ENCODE measurements around the gene ECHS1.

Gene ECHS1

DNA sequence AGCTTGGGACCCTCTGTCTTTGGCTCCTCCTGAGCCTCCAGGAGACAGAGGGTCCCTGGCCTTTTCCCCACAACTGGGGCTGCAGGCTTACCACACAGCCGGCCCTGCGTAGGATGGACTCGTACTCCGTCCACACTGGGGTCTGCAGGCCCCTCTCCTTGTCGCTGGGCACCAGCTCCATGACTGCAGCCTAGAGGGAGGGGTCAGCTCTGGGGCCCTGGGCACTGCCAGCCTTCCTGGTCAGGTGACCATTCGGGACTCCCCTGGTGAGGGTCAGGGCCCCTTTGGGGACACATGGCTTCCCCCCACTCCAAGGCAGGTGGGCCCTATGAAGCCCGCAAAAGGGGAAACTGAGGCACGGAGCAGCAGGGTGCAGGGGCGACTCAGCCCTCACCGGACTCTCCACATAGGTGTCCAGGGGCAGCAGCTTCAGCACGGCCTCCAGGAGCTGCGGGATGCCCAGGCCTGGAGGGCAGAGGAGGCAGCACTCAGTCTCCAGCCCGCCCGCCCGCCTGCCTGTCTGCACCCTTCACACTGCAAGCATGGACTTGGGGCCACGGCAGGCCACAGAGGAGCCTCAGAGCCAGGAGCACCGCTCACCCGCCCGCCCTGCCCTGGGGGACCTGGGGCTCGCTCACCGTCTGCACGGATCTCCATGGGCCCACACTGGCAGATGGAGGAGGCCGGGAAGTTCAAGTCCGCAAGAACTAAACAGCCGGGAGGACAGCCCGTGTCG lies 16.4 kb downstream of the ECHS1 start:
- DNase-seq, result no peak

DNA sequence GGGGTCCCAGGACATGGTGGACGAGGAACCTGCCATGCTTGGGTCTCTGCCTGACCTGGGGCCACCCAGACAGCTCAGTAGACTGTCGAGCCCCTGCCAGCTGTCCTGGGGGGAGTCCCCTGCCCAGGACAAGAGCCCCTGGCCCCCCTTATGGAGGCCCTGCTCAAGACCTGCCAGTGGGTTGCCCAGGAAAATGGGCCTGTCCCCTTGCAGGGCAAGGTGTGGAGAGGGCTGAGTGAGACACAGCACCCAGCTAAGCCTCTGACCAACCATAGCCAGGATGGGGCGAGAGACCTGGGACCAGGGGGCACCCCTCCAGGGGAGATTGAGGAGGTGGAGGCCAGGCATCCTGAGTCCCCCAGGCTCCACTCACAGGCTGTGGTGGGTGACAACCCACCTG lies 17.2 kb downstream of the ECHS1 start:
- no peak for DNase-seq

- DNase-seq, result no peak
These were observed 17.9 kb downstream of the ECHS1 start for GRCh38 chr10:133355266-133355665.

DNA sequence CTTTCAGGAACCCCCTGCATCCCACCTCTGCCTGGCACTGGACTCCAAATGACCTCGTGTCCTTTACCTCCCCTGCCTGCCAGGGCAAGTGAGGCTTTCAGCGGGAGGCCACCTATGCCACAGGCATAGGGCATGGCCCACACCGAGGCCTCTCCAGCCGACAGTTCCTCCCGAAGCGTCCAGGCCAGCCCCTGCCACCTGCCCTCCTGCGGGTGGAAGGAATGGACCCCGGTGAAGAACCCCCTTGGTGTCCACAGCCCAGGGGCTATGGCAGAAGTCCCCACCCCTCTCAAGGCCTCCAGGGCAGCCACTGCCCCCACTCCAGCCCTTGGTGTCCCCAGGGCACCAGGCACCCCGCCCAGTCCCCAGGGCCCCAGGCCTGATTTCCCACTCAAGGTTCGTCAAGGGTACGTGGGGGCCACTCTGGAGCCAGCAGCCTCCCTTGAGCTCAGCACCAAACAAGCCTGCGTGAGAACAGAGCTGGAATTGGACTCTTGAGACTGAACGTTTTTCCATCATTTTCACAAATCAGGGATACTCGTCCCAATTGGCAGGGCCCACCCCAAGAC lies 18.4 kb downstream of the ECHS1 start:
- DNase-seq, result no peak

GRCh38 chr10:133353988-133354605 lies 19.1 kb downstream of the ECHS1 start:
- no peak for DNase-seq

DNA sequence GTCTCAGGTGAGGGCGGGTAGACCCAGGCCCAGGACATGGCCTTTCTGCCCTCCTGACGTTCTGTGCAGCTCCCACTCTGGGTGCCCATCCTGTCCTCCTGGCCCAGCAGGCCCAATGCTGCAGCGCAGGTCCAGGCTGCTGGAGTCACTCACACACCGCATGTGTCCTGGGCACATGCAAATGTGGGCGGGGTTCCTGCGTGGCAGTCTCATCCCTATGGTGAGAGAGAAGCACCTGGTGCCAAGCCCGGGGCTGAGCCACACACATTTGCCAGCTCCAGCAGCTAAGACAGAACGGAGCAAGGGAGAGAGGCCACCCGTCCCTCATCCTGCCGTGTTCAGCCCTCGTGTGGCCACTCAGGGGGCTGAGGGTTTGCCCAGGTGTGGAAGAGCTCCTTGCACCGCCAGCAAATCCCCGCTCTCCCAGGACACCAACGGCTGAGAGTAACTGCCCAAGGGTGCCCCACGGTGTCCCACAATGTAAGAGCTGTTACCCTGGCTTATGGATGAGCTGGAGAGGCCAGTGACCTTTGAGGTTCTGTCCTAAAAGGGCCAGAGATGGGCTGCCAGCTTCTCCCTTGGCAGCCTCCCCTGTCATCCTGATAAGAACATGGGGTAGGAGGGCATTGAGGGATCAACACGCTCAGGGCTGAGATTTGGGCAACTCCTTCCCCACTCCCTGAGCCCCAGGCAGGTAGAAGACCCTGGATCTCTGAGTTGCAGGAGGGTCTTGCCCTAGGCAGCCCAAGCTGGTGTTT lies 19.8 kb downstream of the ECHS1 start:
- peak; percentile 19 for DNase-seq

DNA sequence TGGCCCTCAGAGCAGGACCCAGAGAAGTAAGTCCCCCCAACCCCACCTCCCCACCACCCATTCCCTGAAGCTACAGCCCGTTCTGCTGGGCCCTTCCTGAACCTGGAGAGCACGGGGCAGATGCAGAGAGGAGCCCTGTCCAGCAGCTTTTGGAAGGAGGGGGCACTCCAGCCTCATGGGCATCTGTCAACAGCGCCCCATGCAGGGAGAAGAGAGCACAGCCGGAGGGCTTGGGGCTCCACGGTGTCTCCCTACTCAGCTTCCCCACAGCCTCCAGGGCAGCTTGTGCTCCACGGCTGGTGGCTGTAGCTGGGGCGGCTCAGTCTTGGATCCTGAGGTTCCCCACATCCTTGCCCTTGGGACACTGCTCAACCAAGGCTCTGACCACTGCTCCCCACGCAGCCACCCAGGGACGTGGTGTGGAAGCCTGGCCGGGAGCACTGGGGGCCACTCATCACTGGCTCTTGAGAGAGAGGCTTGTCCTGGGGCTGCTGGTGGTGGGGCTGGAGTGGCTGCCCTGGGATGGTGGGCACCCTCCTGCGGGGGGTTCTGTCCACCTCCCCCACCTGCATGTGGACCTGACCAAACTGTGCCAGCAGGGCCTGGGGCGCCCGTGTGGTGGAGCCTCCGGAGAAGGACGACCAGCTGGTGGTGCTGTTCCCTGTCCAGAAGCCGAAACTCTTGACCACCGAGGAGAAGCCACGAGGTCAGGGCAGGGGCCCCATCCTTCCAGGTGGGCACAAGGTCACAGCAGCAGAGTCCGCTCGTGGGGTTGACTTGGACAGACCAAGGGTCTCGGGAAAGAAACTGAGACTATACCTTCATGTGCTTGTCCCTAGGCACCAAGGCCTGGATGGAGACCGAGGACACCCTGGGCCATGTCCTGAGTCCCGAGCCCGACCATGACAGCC lies 21.5 kb downstream of the ECHS1 start:
- DNase-seq, result no peak

DNA sequence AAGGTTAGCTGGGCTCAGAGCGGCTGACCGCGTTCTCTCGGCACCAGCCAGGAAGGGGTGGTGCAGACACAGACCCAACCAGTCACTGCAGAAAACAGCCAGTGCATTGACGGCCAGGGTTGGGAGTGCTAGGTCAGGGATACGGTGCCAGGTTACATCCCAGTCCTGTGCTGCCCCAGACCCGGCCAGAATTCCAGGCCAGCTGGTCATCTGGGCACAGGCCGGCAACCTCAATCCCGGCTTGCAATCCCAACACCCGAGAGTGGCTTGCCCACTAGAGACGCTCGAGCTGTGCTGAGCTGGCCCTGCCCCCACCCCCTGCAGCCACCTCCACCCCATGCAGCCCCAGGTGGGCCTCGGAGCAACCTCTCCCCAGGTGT lies 22.2 kb downstream of the ECHS1 start:
- no peak for DNase-seq

DNA sequence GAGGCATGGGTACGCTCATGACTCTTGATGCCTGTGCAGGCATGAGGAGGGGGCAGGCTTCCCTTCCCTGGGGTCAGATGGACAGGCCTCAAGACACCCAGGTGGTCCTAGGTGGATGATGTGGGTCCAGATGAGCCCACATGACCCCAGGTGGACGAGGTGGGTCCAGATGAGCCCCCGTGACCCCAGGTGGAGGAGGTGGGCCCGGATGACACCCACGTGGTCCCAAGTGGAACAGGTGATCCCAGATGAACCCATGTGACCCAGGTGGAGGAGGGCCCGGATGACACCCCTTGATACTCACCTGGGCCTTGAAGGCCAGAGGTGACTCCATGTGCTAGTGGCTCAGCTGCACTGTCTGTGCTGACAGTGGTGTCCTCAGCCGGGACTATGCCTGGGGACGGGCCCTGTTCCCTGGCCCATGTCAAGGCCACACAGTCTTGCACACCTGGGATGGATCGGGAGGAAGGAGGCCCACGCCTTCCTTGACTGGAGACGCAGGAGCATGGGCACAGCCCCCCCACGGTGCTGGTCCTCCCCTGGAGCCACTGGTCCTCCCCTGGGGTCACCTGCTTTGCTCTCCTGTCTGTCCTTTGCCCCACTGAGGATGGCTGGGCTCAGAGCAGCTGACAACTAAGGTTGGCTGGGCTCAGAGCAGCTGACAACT lies 22.7 kb downstream of the ECHS1 start:
- no peak for DNase-seq

- no peak for DNase-seq
These were observed 23.6 kb downstream of the ECHS1 start for GRCh38 chr10:133349577-133350011.

- DNase-seq, result no peak
These were observed 24.0 kb downstream of the ECHS1 start for GRCh38 chr10:133349160-133349568.

DNA sequence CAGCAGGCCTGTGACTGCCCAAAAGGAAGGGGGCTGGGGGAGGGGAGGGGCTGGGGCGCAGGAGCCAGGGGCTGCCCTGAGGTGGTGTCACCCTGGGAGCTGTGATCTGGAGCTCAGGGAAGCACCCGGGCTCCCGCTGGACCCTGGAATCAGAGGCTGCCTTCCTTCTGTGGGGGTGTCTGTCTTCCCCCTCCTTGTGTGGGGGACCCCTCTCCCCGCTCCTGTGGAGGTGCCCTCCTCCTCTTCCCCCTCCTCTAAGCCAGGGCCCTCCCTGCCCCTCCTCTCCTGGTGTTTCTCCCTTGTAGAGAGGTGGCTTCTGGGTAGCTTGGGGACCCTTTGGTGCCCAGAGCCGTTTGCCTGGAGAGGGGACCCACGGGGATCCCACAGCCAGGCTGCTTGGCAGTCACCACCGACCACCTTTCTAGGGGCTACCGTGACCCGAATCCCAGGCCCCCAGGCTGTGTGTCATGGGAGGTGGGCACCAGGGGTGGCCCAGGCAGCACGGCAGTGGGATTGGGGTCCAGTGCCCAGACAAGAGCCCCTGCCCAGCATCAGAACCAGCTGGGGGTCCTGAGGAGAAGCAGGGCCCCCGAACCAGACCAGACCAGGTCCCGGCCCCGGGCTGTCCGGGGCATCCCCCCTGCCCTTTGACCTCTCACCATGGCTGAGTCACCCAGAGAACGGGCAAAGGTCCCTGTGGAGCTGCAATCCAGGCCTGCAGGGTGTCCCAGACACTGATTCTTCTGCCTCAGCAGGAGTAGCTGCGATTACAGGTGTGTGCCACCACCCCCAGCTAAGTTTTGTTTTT lies 25.2 kb downstream of the ECHS1 start:
- DNase-seq, result no peak

- no peak for DNase-seq
These were observed 26.7 kb downstream of the ECHS1 start for GRCh38 chr10:133346413-133346812.

DNA sequence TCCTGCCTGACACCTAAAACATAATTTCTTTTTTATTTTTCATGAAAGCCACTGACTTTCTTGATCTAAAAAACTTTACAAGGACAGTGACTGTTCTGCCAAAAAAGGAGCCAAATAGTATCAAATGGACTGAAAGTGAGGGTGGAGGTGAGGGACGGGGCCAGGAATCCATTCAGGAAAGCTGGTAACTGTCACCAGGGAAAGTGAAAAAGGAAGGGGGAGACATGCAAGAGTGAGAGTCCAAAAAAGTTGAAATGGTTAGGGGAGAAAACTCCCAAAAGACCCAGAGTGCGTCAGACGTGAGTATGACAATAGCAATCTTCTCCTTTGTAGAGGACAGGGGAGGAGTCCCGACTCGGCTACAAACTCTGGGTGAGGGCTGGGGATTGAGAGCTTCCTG lies 28.9 kb downstream of the ECHS1 start:
- no peak for DNase-seq

GRCh38 chr10:133343558-133343957 lies 29.6 kb downstream of the ECHS1 start:
- DNase-seq, result no peak

DNA sequence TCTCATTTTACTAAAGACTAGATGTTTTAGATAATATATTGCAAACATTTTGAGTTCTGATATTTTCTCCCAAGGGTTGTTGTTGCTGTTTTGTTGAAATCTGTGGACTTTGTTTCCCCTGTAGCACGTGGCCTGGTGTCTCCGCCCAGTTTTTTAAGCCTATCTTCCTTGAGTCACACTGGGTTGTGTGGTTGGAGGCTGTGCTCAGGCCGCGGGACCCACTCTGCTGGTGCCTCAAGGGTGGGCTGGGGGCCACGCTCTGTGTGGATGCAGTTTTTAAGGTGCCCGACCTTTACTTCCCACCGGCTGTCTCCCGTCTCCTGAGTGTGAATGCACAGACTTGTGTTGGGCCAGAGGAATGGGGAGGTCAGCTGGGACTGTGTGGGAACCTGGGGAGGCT lies 30.2 kb downstream of the ECHS1 start:
- DNase-seq, result no peak

- no peak for DNase-seq
These were observed 31.2 kb downstream of the ECHS1 start for GRCh38 chr10:133341983-133342382.

- DNase-seq, result no peak
These were observed 33.3 kb downstream of the ECHS1 start for GRCh38 chr10:133339708-133340380.

GRCh38 chr10:133338080-133339071 lies 34.8 kb downstream of the ECHS1 start:
- DNase-seq, result no peak

All from NCI-H526 treated with DMSO at 0.1 percent for 48 hours (cell line).